ENCODE data around the gene PPP3R1.

- TF ChIP-seq CTCF (conservative IDR thresholded peaks at IDR 0.05; ENCODE audit: low read depth, low read length) = no peak
- no peak for TF ChIP-seq POLR2A (IDR thresholded peaks at IDR 0.05; ENCODE audit: low read depth, low read length)
- no peak for TF ChIP-seq NFE2L2 (IDR thresholded peaks at IDR 0.05; ENCODE audit: low read depth, low read length)
- TF ChIP-seq RCOR1 (IDR thresholded peaks at IDR 0.05; ENCODE audit: insufficient replicate concordance, low read length) = no peak
- TF ChIP-seq SMC3 (IDR thresholded peaks at IDR 0.05; ENCODE audit: low read depth, low read length) = no peak
- no peak for TF ChIP-seq MXI1 (IDR thresholded peaks at IDR 0.05; ENCODE audit: borderline replicate concordance, low read depth, low read length)
Observed at GRCh38 chr2:68240446-68240845, 11.9 kb downstream of the PPP3R1 start.
